Gastrocnemius medialis (tissue), 4 donors: ENCODE measurements around the gene HERC3.

Source experiments
- POLR2A ChIP-seq, 2 donors: fragments of 450-650 bp; IDR thresholded peaks; one replicate each; pipeline ENCODE4 v1.6.1; 2017; ENCODE audit warnings: antibody characterized with exemption in 2 of 2, mild to moderate bottlenecking in 2 of 2, moderate library complexity in 2 of 2
- TF ChIP-seq, protein P1 (sequence below), 5 experiments: fragments of 450-650 bp in 3 of 5; fragments of 200-600 bp in 2 of 5; sonication (generic) in 2 of 5; IDR thresholded peaks in 4 of 5; conservative IDR thresholded peaks in 1 of 5; 1 replicate in 4 of 5; 2 replicates in 1 of 5; pipeline ENCODE4 v1.5.1; 2016 to 2019; ENCODE audit warnings: antibody characterized with exemption in 5 of 5, mild to moderate bottlenecking in 3 of 5, moderate library complexity in 3 of 5

DNA sequence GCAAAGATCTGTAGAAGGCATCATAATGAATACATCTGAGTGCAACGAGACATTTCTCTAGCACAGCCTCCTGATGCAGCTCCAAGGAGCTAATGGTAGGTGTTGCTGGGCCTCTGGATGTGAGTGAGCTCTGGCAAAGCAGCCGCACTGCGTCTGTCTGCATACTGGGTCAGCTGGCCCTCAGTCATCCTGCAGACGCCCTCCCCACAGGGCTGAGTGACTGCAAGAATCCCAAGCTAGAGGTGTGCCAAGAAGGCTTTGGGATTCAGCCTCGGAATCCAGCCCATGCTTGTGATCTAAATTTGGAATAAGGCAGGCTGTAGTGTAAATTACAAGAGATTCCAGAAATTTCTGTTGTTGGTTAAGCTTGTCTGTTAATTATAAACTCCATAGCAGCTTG, 18.5 kb downstream of the HERC3 start:
- TF ChIP-seq, protein P1, sequence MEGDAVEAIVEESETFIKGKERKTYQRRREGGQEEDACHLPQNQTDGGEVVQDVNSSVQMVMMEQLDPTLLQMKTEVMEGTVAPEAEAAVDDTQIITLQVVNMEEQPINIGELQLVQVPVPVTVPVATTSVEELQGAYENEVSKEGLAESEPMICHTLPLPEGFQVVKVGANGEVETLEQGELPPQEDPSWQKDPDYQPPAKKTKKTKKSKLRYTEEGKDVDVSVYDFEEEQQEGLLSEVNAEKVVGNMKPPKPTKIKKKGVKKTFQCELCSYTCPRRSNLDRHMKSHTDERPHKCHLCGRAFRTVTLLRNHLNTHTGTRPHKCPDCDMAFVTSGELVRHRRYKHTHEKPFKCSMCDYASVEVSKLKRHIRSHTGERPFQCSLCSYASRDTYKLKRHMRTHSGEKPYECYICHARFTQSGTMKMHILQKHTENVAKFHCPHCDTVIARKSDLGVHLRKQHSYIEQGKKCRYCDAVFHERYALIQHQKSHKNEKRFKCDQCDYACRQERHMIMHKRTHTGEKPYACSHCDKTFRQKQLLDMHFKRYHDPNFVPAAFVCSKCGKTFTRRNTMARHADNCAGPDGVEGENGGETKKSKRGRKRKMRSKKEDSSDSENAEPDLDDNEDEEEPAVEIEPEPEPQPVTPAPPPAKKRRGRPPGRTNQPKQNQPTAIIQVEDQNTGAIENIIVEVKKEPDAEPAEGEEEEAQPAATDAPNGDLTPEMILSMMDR (IDR thresholded peaks at IDR 0.05 in 4 of 5, conservative IDR thresholded peaks at IDR 0.05 in 1 of 5): no peak
- peak in 1 of 2 donors; percentile 18 for TF ChIP-seq POLR2A (IDR thresholded peaks at IDR 0.05)
